Measurements from ENCODE around the gene ORMDL1. TPM values are rescaled to one million over a fixed set of nuclear protein-coding genes. Genes with fewer than 3 reads are reported as not detected.
"Not testable (repeated sequence)": the region's sequence is repeated elsewhere in the genome, so short reads cannot be mapped to it uniquely, and the experiment has no call there.

Gene ORMDL1
- total RNA-seq, 6 experiments from 2014 or later = 48.6 to 70.2 (median 60.3) TPM

GRCh38 chr2:189770590-189771322 is 13.4 kb downstream of the ORMDL1 start:
- H3K4me1 Mint-ChIP-seq (ENCODE audit: low read depth) = no peaks in the 10 kb centered on the region
- H3K27ac Mint-ChIP-seq = no peak overlapping the region
- no peak for TF ChIP-seq CTCF (IDR thresholded peaks at IDR 0.05)
- no peak overlapping the region for H3K4me3 Mint-ChIP-seq
- no peaks in the 10 kb centered on the region for H3K27me3 Mint-ChIP-seq (ENCODE audit: insufficient read depth)
- no peaks in the 10 kb centered on the region for H3K9me3 Mint-ChIP-seq
- peaks cover 27% of the 10 kb centered on the region for H3K36me3 Mint-ChIP-seq (ENCODE audit: low read depth)
- DNase-seq = no peak

- Mint-ChIP-seq H3K4me3 (peak overlapping the region; percentile 92), H3K27ac (peak overlapping the region; percentile 91; the same call in 1 of the 2 replicates)
Observed at GRCh38 chr2:189763908-189764661, 20.1 kb downstream of the ORMDL1 start.

GRCh38 chr2:189762551-189763298 is 21.4 kb downstream of the ORMDL1 start, which contains the start of gene OSGEPL1:
Gene OSGEPL1 (minus strand): TSS chr2:189762792. CDS start chr2:189761640, 1,152 bp downstream.
- peak within 1 kb of the TSS; percentile 91 for H3K27ac Mint-ChIP-seq
- peak; percentile 87 for DNase-seq
- H3K27me3 Mint-ChIP-seq (ENCODE audit: insufficient read depth) = no peaks in the 10 kb centered on the region; the same call in 1 of the 2 replicates
- H3K9me3 Mint-ChIP-seq = no peaks in the 10 kb centered on the region
- TF ChIP-seq CTCF (IDR thresholded peaks at IDR 0.05) = peak; percentile 77
- H3K4me1 Mint-ChIP-seq (ENCODE audit: low read depth) = peaks cover 20% of the 10 kb centered on the region
- H3K4me3 Mint-ChIP-seq = peak within 1 kb of the TSS; percentile 92
- H3K36me3 Mint-ChIP-seq (ENCODE audit: low read depth) = peaks cover 9% of the 10 kb centered on the region

More at GRCh38 chr2:189763908-189764661, 20.1 kb downstream of the ORMDL1 start:
- peaks cover 20% of the 10 kb centered on the region for H3K4me1 Mint-ChIP-seq (ENCODE audit: low read depth)
- no peaks in the 10 kb centered on the region for H3K9me3 Mint-ChIP-seq
- H3K36me3 Mint-ChIP-seq (ENCODE audit: low read depth) = peaks cover 14% of the 10 kb centered on the region
- peak; percentile 13 for DNase-seq
- peak; percentile 33 for TF ChIP-seq CTCF (IDR thresholded peaks at IDR 0.05)
- H3K27me3 Mint-ChIP-seq (ENCODE audit: insufficient read depth) = no peaks in the 10 kb centered on the region; the same call in 1 of the 2 replicates

- no peak for DNase-seq
- peaks cover 20% of the 10 kb centered on the region for H3K4me1 Mint-ChIP-seq (ENCODE audit: low read depth)
- no peaks in the 10 kb centered on the region; the same call in 1 of the 2 replicates for H3K27me3 Mint-ChIP-seq (ENCODE audit: insufficient read depth)
- H3K9me3 Mint-ChIP-seq = no peaks in the 10 kb centered on the region
- peak overlapping the region; percentile 91 for H3K27ac Mint-ChIP-seq
- no peak for TF ChIP-seq CTCF (IDR thresholded peaks at IDR 0.05)
- H3K36me3 Mint-ChIP-seq (ENCODE audit: low read depth) = peaks cover 7% of the 10 kb centered on the region
- peak overlapping the region; percentile 92 for H3K4me3 Mint-ChIP-seq
Observed at GRCh38 chr2:189762229-189762550, 21.9 kb downstream of the ORMDL1 start.

GRCh38 chr2:189760154-189760553 is 24.0 kb downstream of the ORMDL1 start:
- not testable (repeated sequence) for H3K9me3 Mint-ChIP-seq; H3K27me3 Mint-ChIP-seq (ENCODE audit: insufficient read depth); DNase-seq; H3K27ac Mint-ChIP-seq; H3K4me3 Mint-ChIP-seq; H3K36me3 Mint-ChIP-seq (ENCODE audit: low read depth)
- peaks cover 26% of the 10 kb centered on the region for H3K4me1 Mint-ChIP-seq (ENCODE audit: low read depth)

All from HFFc6 (cell line).